OCI-LY3 (cell line): ENCODE measurements around the gene PRUNE2.

Experiments used
- CTCF ChIP-seq: fragments of 200-600, 300-600 bp; sonication (generic); IDR thresholded peaks from 2 replicates; pipeline ENCODE4 v1.5.1; 2014; ENCODE audit warnings: antibody characterized with exemption, low read length, low read depth
- EZH2phosphoT487 ChIP-seq: fragments of 200-600 bp; shearing (Covaris generic); IDR thresholded peaks from 2 replicates; pipeline ENCODE4 v1.6.1; 2018; ENCODE audit warnings: antibody characterized with exemption, mixed run types, low read depth

GRCh38 chr9:76852026-76852425 is 53.9 kb downstream of the PRUNE2 start:
- TF ChIP-seq CTCF (no peak), EZH2phosphoT487 (no peak)
